GM19238 (cell line): ENCODE data around the gene ACYP2.
"Not testable (repeated sequence)": the region's sequence is repeated elsewhere in the genome, so short reads cannot be mapped to it uniquely, and the experiment has no call there.

Experiments
- DNase-seq: peaks from one replicate; pipeline ENCODE4 v3.0.0; 2011; ENCODE audit warnings: low spot score; ENCODE audit not compliant: insufficient read length

ACYP2 gene

GRCh38 chr2:54313147-54313546, 197.7 kb downstream of the ACYP2 start:
- no peak for DNase-seq

GRCh38 chr2:54317973-54318372, 202.6 kb downstream of the ACYP2 start:
- DNase-seq, result no peak

GRCh38 chr2:54318821-54319220, 203.4 kb downstream of the ACYP2 start:
- no peak for DNase-seq

DNA sequence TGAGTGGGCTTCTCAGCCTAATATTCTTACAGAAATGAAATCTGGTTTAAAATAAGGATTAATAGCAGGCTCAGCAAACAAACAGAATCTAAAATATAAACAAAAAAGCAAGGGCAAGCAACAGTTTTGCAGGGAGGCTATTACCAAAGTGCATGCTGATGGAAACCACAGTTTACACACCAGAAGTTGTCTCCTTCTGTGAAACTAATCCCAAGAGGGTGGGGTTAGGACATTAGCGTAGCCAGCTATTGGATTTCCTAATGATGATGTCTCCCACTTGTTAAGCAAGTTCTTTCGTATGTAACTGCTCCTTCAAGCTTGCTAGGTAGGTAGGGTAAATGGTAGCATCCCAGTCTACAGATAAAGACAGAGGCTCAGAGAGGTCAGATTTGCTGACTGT, 205.6 kb downstream of the ACYP2 start:
- no peak for DNase-seq

- not testable (repeated sequence) for DNase-seq
Measured at GRCh38 chr2:54324517-54324916, 209.1 kb downstream of the ACYP2 start.

- DNase-seq, result no peak
Measured at GRCh38 chr2:54325148-54325547, 209.7 kb downstream of the ACYP2 start.

DNA sequence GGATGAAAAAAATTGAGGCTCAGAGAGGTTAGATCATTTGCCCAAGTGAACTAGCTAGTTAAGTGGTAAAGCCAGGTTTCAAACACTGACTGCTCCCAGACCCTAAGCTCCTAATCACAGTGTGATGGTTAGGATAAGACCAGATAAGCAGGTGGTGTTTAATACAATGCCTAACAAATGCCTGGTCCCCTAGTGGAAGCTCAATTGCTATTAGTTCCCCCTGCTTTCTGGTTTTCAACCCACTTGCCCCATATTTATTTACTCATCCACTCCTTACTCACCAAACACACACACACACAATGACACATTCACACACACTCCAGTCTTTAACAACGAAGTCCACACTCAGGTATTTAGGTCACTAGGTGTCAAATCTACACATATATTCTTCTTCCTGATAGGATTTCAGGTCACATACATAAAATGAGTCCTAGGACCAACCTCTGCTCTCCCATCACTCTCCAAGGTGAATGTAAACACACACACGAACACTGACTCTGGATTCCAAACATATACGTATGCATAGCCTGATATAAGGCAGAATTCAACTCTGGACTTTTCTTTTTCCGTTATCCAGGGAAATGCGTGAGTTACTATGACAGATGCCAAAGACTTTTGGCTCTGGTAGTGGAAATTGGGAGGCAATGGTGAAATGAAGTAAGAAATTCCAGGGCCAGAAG, 214.2 kb downstream of the ACYP2 start:
- DNase-seq, result no peak

GRCh38 chr2:54330162-54330925, 214.9 kb downstream of the ACYP2 start:
- peak; percentile 82 for DNase-seq

DNA sequence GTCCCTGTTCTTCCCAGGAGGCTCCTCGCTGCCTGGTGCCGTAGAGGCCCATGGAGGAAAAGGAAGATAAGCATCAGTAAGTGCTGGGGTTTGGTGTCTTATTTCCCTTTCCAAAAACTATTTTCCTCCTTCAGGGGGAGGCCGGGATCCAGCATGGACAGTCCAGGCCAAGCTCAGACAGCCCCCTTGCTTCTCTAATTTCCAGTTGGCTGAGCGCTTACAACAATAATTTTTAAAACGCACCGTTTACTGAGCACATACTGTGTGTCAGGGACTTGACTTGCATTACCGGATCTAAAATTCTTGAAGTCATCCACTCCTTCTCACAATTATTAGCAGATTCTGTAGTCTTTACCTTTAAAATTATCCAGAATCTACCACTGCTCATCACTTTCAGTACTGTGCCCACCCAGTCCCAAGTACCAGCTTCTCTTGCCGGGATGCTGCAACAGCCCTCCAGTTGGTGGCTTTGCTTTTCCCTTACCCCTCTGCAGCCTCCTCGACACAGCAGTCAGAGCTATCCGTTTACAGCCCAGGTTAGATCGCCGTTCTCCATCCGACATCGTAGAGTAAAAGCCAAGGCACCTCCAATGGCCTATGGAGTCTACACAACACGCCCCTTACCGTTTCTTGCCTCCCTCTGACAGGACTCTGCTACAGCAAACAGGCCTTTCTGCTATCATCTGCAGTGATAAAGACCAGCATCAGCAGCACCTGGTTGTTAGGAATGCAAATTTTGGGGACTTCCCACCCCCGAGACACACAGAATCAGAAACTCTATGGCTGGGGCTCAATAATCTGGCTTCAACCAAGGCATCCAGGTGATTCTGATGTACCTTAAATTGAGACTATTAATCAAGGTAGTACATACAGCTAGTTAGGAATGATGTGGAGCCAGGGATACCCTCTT, 215.8 kb downstream of the ACYP2 start:
- no peak for DNase-seq

DNA sequence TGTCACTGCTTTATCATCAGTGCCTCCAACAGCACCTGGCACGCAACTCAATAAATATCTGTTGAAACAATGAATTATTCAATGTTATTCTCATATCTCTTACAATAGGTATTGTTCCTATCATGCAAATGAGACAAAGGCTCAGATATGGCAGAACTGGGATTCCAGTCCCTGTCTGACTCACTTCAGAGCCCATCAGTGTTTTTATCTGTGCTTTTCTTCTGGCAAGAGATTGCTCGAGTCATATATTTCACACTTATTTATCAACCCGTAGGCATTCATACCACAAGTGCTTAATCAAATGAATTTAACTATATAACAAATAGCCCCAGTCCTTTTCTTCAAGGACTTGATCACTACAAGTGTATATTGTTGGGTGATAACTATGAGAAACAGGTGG, 217.0 kb downstream of the ACYP2 start:
- DNase-seq, result no peak

GRCh38 chr2:54336136-54336976, 220.9 kb downstream of the ACYP2 start:
- DNase-seq, result no peak

DNA sequence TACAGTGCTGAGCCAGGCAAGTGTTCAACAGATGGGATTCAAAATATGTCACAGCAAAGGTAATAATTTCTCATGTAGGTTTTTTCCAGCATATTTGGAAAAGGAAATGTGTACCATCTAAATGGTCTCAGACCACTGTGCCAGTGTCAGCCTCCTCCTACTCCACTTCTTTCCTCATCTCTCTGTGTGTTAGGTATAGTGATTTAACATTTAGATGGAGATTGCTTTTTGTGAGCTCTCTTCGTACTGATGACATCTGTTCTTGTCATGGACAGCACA, 221.5 kb downstream of the ACYP2 start:
- no peak for DNase-seq

DNA sequence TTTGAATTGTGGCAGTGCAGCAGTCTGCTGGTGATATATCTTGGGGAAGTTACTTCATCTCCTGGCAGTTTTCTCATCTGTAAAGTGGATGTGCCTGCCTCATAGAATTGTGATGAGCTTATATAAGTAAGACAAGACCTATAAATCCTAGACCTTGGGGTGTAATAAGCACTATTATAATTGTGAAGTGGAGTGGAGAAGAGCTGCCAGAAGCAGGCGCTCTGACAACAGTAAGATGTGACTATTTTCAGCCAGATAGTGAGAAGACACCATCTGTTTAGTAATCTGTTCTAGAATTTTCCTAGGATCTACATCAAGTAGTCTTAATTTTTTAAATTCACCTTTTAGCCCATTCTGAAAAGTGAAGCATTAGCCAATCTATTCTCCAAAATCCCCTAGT, 226.2 kb downstream of the ACYP2 start:
- DNase-seq, result no peak

DNA sequence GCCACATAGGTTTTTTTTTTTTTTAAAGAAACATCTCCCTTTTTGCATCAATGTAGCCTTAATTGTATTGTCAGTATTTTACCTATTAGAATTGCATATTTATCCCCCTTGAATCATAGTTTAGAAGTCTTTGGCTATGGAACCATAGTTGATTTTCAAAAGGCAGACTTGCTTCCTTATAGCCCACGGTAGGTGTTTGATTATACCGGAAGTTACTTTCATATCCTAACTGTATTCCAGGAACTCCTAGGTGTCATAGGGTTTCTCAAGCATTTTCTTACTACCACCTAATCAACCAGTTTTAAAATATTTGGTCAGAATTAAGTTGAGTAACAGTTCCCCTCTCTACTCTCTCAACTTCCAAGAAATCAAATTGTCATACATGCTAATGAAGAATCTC, 227.2 kb downstream of the ACYP2 start:
- DNase-seq, result no peak

DNA sequence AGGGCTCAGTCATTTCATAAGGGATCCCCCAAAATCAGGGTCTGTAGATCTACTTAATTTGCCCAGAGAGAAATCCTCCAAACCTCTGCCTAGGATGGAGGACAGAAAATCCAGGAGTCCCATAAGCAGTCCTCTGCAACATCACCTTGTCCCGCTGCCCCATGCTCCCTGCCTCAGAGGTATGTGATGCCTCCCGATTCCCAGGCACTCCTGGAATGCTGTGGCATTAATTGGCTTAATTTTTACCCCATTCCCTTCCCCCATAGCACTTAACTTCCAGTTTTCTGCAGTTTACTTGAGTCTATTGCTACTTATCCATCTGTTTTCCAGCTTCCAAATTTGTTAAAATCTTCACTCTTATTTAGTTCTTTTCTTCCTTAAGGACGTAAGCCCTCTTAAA, 232.2 kb downstream of the ACYP2 start:
- DNase-seq, result no peak

DNA sequence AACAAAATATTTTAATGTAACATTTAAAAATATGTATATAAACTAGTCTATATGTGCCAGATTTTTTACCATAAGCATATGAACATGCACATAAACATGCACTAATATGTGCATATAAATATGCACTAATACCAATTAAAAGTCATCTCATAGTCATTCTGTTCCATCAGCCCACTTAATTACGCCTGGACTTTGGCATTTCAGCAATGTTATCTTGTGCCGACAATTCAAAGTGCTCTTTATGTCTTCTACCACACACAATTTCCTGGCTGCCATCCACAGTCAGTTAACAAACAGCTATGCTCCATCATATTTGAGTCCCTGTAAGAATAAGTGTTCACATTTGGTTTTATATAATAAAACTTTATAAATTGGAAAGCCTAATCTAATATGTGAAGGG, 233.2 kb downstream of the ACYP2 start:
- no peak for DNase-seq

- no peak for DNase-seq
Measured at GRCh38 chr2:54350426-54350825, 235.0 kb downstream of the ACYP2 start.

DNA sequence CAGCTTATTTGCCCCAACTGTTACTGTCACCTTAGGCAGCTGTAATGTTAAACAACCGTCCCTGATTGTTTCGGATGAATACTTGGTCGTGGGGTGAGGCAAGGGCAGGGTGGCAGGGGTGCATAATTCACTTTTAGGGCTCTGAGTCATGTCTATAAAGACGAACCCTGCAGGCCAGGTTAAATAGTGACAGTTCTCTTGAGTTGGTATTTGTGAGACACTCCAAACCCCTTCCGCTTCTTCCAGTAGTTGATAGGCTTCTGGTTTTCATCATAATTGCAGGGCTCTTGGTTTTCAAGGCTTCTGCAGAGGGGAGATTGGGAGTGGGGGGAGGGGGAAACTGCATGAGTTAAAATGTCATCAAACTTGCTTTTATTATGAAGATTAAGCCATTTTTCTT, 237.8 kb downstream of the ACYP2 start:
- no peak for DNase-seq
